Calu3 (cell line): ENCODE data around the gene MTCH1. TPM values are rescaled to one million over a fixed set of nuclear protein-coding genes. Genes with fewer than 3 reads are reported as not detected.
A peak's percentile ranks its signal among the peaks of the same experiment; 100 is the strongest.

ENCODE experiments used
- BruUV-seq: library from RNA; stranded (reverse); fragments of 400-500 nt; replicated peaks from 2 replicates; lab custom pipeline; 2021; lab: Mats Ljungman, UMichigan
- CTCF ChIA-PET: fragments of 300-600 bp; sonication (Branson Sonifier 250); formaldehyde crosslinking; loops from one replicate; lab custom pipeline; 2022; ENCODE audit warnings: antibody characterized with exemption; lab: Charles Lee
- DNase-seq: peaks from one replicate; pipeline ENCODE4 v3.0.0; 2022
- H3K27ac Mint-ChIP-seq: one replicate; pipeline ENCODE4 v1.8.0; 2022; ENCODE audit warnings: mixed read lengths; ENCODE audit not compliant: unreplicated experiment
- H3K27me3 Mint-ChIP-seq: one replicate; pipeline ENCODE4 v1.8.0; 2022; ENCODE audit warnings: mixed read lengths; ENCODE audit not compliant: unreplicated experiment
- H3K36me3 Mint-ChIP-seq: one replicate; pipeline ENCODE4 v1.8.0; 2022; ENCODE audit warnings: mild to moderate bottlenecking, moderate library complexity, mixed read lengths; ENCODE audit not compliant: insufficient read depth, unreplicated experiment
- H3K4me1 Mint-ChIP-seq: one replicate; pipeline ENCODE4 v1.8.0; 2022; ENCODE audit warnings: mild to moderate bottlenecking, low read depth, mixed read lengths; ENCODE audit not compliant: unreplicated experiment
- H3K4me3 Mint-ChIP-seq: one replicate; pipeline ENCODE4 v1.8.0; 2022; ENCODE audit warnings: mild to moderate bottlenecking, low read depth, moderate library complexity, mixed read lengths; ENCODE audit not compliant: unreplicated experiment
- H3K9me3 Mint-ChIP-seq: one replicate; pipeline ENCODE4 v1.8.0; 2022; ENCODE audit warnings: low read depth, mixed read lengths; ENCODE audit not compliant: unreplicated experiment
- CTCF ChIP-seq: fragments of 200-600 bp; IDR thresholded peaks from one replicate; pipeline ENCODE4 v1.8.0; 2022; ENCODE audit warnings: antibody characterized with exemption; ENCODE audit not compliant: unreplicated experiment
- intact Hi-C: fragments of 100-400 bp; cut with micrococcal nuclease; formaldehyde crosslinking; loops from one replicate; pipeline ENCODE4 v1.10.0; 2022; ENCODE audit not compliant: unreplicated experiment
- total RNA-seq: library from RNA; stranded (reverse); gene quantifications from 2 replicates; pipeline ENCODE4 v1.2.3, GENCODE V29; 2022

Gene MTCH1
- total RNA-seq, 1 experiment from 2014 or later, result 288 TPM

GRCh38 chr6:36926708-36927513 lies 59.1 kb downstream of the MTCH1 start:
- BruUV-seq, result TSS peak; percentile 9
- H3K4me1 Mint-ChIP-seq, result peaks cover 19% of the 10 kb centered on the region
- no peaks in the 10 kb centered on the region for H3K9me3 Mint-ChIP-seq
- H3K36me3 Mint-ChIP-seq, result peaks cover 12% of the 10 kb centered on the region
- no peak for TF ChIP-seq CTCF
- H3K4me3 Mint-ChIP-seq, result no peak overlapping the region
- intact Hi-C loops, result no loop called here
- CTCF ChIA-PET, result interaction anchor here (1.5 kb wide), 1 partner anchor 12 kb away, joined by 5 read pairs; no protein-coding TSS in a partner anchor
- DNase-seq, result no peak
- H3K27me3 Mint-ChIP-seq, result no peaks in the 10 kb centered on the region
- H3K27ac Mint-ChIP-seq, result no peak overlapping the region

GRCh38 chr6:36925809-36926208 lies 60.2 kb downstream of the MTCH1 start:
- CTCF ChIA-PET, result no interaction called here
- Mint-ChIP-seq H3K27ac (no peak overlapping the region), H3K9me3 (no peaks in the 10 kb centered on the region), H3K4me1 (peaks cover 23% of the 10 kb centered on the region), H3K4me3 (no peak overlapping the region), H3K36me3 (peaks cover 15% of the 10 kb centered on the region), H3K27me3 (no peaks in the 10 kb centered on the region)
- intact Hi-C loops, result no loop called here
- TF ChIP-seq CTCF, result no peak
- TSS peak; percentile 12 for BruUV-seq
- DNase-seq, result no peak

GRCh38 chr6:36924778-36925374 lies 61.1 kb downstream of the MTCH1 start:
- no peak for DNase-seq
- Mint-ChIP-seq H3K4me3 (no peak overlapping the region), H3K4me1 (peaks cover 20% of the 10 kb centered on the region), H3K36me3 (peaks cover 12% of the 10 kb centered on the region), H3K27ac (no peak overlapping the region), H3K27me3 (no peaks in the 10 kb centered on the region), H3K9me3 (no peaks in the 10 kb centered on the region)
- intact Hi-C loops, result no loop called here
- no peak for TF ChIP-seq CTCF
- no TSS peak for BruUV-seq
- CTCF ChIA-PET, result no interaction called here

GRCh38 chr6:36924131-36924530 lies 61.9 kb downstream of the MTCH1 start:
- intact Hi-C loops, result no loop called here
- no peak for DNase-seq
- H3K9me3 Mint-ChIP-seq, result no peaks in the 10 kb centered on the region
- H3K4me3 Mint-ChIP-seq, result no peak overlapping the region
- BruUV-seq, result no TSS peak
- H3K27me3 Mint-ChIP-seq, result no peaks in the 10 kb centered on the region
- peaks cover 20% of the 10 kb centered on the region for H3K4me1 Mint-ChIP-seq
- H3K36me3 Mint-ChIP-seq, result peaks cover 15% of the 10 kb centered on the region
- no peak overlapping the region for H3K27ac Mint-ChIP-seq
- CTCF ChIA-PET, result no interaction called here
- TF ChIP-seq CTCF, result no peak
